ENCODE data around the gene CREM. TPM values are rescaled to one million over a fixed set of nuclear protein-coding genes. Genes with fewer than 3 reads are reported as not detected.
A peak's percentile ranks its signal among the peaks of the same experiment; 100 is the strongest.

The CREM gene
- total RNA-seq, 1 donor from 2014 or later, result 42.8 TPM

DNA sequence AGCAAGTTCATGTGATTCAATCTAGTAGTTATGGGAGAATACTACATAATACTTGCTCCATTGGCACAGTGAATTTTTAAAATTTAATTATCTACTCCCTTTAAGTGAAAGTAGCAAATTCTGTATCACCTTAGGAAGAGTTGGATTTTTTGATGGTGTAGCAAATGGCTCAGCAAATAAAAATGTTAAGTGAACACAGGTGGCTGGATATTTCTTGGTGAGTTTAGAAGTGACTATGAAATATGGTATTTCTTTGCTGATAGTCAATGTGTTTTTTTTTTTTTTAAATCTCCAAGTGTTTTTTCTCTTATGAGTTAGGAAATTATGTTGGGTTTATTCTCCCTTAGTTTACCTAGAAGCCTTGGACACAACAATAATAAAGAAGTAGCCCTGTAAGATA is 67.8 kb downstream of the CREM start:
- DNase-seq (ENCODE audit: low spot score), result no peak
- TF ChIP-seq, protein P1, sequence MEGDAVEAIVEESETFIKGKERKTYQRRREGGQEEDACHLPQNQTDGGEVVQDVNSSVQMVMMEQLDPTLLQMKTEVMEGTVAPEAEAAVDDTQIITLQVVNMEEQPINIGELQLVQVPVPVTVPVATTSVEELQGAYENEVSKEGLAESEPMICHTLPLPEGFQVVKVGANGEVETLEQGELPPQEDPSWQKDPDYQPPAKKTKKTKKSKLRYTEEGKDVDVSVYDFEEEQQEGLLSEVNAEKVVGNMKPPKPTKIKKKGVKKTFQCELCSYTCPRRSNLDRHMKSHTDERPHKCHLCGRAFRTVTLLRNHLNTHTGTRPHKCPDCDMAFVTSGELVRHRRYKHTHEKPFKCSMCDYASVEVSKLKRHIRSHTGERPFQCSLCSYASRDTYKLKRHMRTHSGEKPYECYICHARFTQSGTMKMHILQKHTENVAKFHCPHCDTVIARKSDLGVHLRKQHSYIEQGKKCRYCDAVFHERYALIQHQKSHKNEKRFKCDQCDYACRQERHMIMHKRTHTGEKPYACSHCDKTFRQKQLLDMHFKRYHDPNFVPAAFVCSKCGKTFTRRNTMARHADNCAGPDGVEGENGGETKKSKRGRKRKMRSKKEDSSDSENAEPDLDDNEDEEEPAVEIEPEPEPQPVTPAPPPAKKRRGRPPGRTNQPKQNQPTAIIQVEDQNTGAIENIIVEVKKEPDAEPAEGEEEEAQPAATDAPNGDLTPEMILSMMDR (IDR thresholded peaks at IDR 0.05; ENCODE audit: unreplicated experiment), result no peak
- Mint-ChIP-seq H3K9me3 (ENCODE audit: unreplicated experiment) (no peaks in the 10 kb centered on the region), H3K27ac (ENCODE audit: unreplicated experiment) (no peak overlapping the region), H3K27me3 (ENCODE audit: unreplicated experiment) (peaks cover 5% of the 10 kb centered on the region), H3K4me1 (ENCODE audit: unreplicated experiment) (peaks cover 36% of the 10 kb centered on the region), H3K36me3 (ENCODE audit: low read depth, unreplicated experiment) (peaks cover 7% of the 10 kb centered on the region), H3K4me3 (ENCODE audit: unreplicated experiment) (no peak overlapping the region)

DNA sequence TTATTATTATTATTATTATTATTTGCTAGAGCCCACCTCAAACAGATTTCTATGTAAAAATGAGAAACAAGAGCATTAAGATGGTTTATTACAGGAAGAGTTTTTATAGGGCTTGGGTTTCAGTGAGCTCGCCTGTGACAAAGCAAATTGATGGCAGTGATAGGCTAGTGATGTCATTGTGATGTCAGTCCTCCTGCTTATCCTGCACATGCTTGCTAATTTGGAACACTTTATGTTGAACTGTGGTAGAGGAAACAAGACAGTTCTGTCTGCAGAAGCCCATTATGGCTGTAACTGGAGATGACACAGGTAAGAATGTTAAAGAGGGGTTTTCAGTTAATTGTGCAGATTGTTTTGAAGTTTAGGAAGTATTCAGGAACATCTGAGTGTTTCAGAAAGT is 68.3 kb downstream of the CREM start:
- no peak overlapping the region for H3K4me3 Mint-ChIP-seq (ENCODE audit: unreplicated experiment)

DNA sequence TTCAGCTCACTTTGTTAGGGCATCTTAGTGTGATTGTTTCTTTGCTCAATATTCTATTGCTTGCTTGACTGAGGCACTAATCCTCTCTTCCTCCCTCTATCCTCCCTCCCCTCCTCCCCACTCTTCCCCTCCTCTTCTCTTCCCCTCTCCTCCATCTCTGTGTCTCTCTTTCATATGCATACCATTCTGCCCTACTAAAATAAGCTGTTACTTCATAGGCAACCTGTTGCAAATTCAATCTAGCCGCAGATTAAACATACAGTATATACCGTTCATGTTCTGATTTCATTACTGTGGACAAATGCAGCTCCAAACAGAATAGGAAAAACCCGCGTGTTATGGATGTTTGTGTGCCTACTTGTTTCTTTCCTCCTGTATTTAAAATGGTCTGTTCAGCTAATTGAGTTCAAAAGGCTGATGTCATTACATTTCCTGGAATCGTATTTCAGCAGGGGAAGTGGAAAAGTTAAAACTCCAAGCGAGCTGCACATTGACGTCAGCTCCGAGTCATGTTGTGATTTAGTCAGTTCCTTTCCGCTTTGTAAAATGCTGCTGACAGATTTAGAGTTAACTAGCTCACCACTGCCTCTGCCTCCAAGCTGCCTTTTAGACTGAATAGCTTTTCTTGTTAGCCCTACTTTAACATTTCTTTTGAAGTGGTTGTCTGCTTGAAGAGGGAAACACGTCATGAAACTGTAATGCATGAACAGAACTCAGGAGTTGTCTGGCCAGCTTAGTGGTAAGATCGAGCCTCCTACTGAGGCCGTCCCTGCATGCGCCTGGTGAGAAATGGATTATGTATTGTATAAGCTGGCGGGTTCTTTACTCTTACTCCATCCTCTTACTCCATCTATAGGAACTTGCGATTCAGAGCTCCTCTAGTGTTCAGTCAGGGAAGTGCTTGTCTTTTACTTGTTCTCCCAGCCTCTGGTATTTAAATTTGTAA is 69.0 kb downstream of the CREM start:
- Mint-ChIP-seq H3K27ac (ENCODE audit: unreplicated experiment) (peak overlapping the region; percentile 100), H3K9me3 (ENCODE audit: unreplicated experiment) (no peaks in the 10 kb centered on the region), H3K36me3 (ENCODE audit: low read depth, unreplicated experiment) (peaks cover 7% of the 10 kb centered on the region), H3K27me3 (ENCODE audit: unreplicated experiment) (peaks cover 5% of the 10 kb centered on the region), H3K4me1 (ENCODE audit: unreplicated experiment) (peaks cover 36% of the 10 kb centered on the region), H3K4me3 (ENCODE audit: unreplicated experiment) (peak overlapping the region; percentile 90)
- peak; percentile 48 for DNase-seq (ENCODE audit: low spot score)
- TF ChIP-seq, protein P1 (IDR thresholded peaks at IDR 0.05; ENCODE audit: unreplicated experiment), result peak; percentile 98

More for the DNA sequence above, 68.3 kb downstream of the CREM start:
- Mint-ChIP-seq H3K9me3 (ENCODE audit: unreplicated experiment) (no peaks in the 10 kb centered on the region), H3K27ac (ENCODE audit: unreplicated experiment) (peak overlapping the region; percentile 100), H3K4me1 (ENCODE audit: unreplicated experiment) (peaks cover 36% of the 10 kb centered on the region), H3K36me3 (ENCODE audit: low read depth, unreplicated experiment) (peaks cover 7% of the 10 kb centered on the region), H3K27me3 (ENCODE audit: unreplicated experiment) (peaks cover 5% of the 10 kb centered on the region)
- no peak for DNase-seq (ENCODE audit: low spot score)
- TF ChIP-seq, protein P1 (IDR thresholded peaks at IDR 0.05; ENCODE audit: unreplicated experiment), result no peak

DNA sequence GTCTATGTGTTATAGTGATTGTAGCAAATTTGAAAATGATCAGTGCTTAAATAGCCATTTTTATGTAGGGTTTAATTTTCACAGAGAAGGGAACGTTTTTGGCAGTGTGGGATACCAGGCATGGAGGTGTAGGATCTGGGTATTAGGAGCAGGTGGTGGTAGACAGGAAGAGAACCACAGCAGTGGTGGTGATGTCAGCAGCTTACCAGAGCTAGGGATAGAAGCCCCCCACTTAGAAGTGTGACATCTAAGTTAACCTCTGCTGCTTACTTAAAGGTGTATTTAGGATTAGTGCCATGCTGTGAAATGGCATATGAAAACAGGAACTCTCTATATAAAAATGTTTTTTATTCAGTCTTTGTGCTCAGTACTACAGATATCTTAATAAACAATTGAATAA is 73.8 kb downstream of the CREM start:
- no peaks in the 10 kb centered on the region for H3K9me3 Mint-ChIP-seq (ENCODE audit: unreplicated experiment)
- no peak overlapping the region for H3K4me3 Mint-ChIP-seq (ENCODE audit: unreplicated experiment)
- H3K27ac Mint-ChIP-seq (ENCODE audit: unreplicated experiment), result no peak overlapping the region
- DNase-seq (ENCODE audit: low spot score), result no peak
- peaks cover 13% of the 10 kb centered on the region for H3K4me1 Mint-ChIP-seq (ENCODE audit: unreplicated experiment)
- H3K36me3 Mint-ChIP-seq (ENCODE audit: low read depth, unreplicated experiment), result no peaks in the 10 kb centered on the region
- TF ChIP-seq, protein P1 (IDR thresholded peaks at IDR 0.05; ENCODE audit: unreplicated experiment), result no peak
- peaks cover 4% of the 10 kb centered on the region for H3K27me3 Mint-ChIP-seq (ENCODE audit: unreplicated experiment)

DNA sequence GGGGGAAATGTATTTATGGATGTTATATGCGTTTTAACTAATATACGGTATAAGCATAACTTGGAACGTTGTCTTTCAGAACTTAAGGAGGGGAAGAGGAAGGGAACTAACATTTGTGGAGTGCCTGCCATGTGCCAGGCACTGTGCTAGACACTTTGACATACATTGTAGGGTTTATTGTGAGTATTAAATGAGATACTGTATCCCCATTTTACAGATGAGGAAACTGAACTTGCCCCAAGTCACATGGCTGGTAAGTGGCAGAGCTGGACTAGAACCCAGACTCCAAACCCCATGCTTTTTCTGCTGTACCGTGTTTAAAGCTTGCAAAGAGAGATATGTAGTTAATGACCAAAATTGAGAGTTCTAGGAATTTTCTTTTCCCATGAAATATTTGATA is 74.6 kb downstream of the CREM start:
- Mint-ChIP-seq H3K9me3 (ENCODE audit: unreplicated experiment) (no peaks in the 10 kb centered on the region), H3K27me3 (ENCODE audit: unreplicated experiment) (peaks cover 2% of the 10 kb centered on the region), H3K4me3 (ENCODE audit: unreplicated experiment) (no peak overlapping the region), H3K36me3 (ENCODE audit: low read depth, unreplicated experiment) (no peaks in the 10 kb centered on the region), H3K4me1 (ENCODE audit: unreplicated experiment) (peaks cover 6% of the 10 kb centered on the region), H3K27ac (ENCODE audit: unreplicated experiment) (no peak overlapping the region)
- no peak for DNase-seq (ENCODE audit: low spot score)
- TF ChIP-seq, protein P1 (IDR thresholded peaks at IDR 0.05; ENCODE audit: unreplicated experiment), result no peak

Data from endothelial cell (in vitro differentiated cells).